ENCODE measurements around the gene OMP. TPM values are rescaled to one million over a fixed set of nuclear protein-coding genes. Genes with fewer than 3 reads are reported as not detected.

Gene OMP
- total RNA-seq, 4 donors from 2014 or later = 1.1 TPM; not detected in 3

- no peaks in the 10 kb centered on the region for H3K27me3 ChIP-seq
- no peak for TF ChIP-seq POLR2A (IDR thresholded peaks at IDR 0.05)
- no peak for TF ChIP-seq CTCF (IDR thresholded peaks at IDR 0.05)
- intact Hi-C loops (cut with DNase I) = no loop called here
- no peaks in the 10 kb centered on the region for H3K36me3 ChIP-seq
- 67 to 80% methylated on average over 1 to 3 of the region's 8 CpGs for WGBS, 2 donors
- H3K4me1 ChIP-seq = peaks cover 36 to 73% (median 43%) of the 10 kb centered on the region in 3 donors
- H3K27ac ChIP-seq = peak overlapping the region; percentile 65 to 93 (median 82)
- no peaks in the 10 kb centered on the region for H3K9me3 ChIP-seq
- no peak overlapping the region for H3K4me3 ChIP-seq
- no peak for DNase-seq
Observed at GRCh38 chr11:77072851-77073327, 29.8 kb upstream of the OMP start.

GRCh38 chr11:77073328-77074001 lies 29.2 kb upstream of the OMP start:
- Histone ChIP-seq H3K4me1 (peaks cover 36 to 68% (median 37%) of the 10 kb centered on the region in 3 donors), H3K4me3 (no peak overlapping the region), H3K9me3 (no peaks in the 10 kb centered on the region), H3K36me3 (no peaks in the 10 kb centered on the region), H3K27ac (peak overlapping the region; percentile 65 to 93 (median 82)), H3K27me3 (no peaks in the 10 kb centered on the region)
- TF ChIP-seq POLR2A (IDR thresholded peaks at IDR 0.05) (peak in 1 of 4 donors; percentile 19), CTCF (IDR thresholded peaks at IDR 0.05) (peak in 5 of 6 experiments; percentile 15 to 49 (median 36))
- intact Hi-C loops (cut with DNase I) = no loop called here
- WGBS, 2 donors = 33 to 49% methylated on average over 4 to 6 of the region's 11 CpGs
- DNase-seq = no peak

GRCh38 chr11:77074205-77074604 lies 28.4 kb upstream of the OMP start:
- WGBS, 2 donors = 60 to 65% methylated on average over 3 to 4 of the region's 5 CpGs
- Histone ChIP-seq H3K27me3 (no peaks in the 10 kb centered on the region), H3K27ac (peak overlapping the region; percentile 65 to 93 (median 82)), H3K4me3 (no peak overlapping the region), H3K36me3 (no peaks in the 10 kb centered on the region), H3K9me3 (no peaks in the 10 kb centered on the region), H3K4me1 (peaks cover 35 to 61% (median 36%) of the 10 kb centered on the region in 3 donors)
- TF ChIP-seq CTCF (IDR thresholded peaks at IDR 0.05) (no peak), POLR2A (IDR thresholded peaks at IDR 0.05) (no peak)
- intact Hi-C loops (cut with DNase I) = no loop called here
- DNase-seq = no peak

GRCh38 chr11:77074626-77075221 lies 27.9 kb upstream of the OMP start:
- Histone ChIP-seq H3K4me1 (peaks cover 35 to 57% (median 36%) of the 10 kb centered on the region in 3 donors), H3K9me3 (no peaks in the 10 kb centered on the region), H3K27ac (peak overlapping the region; percentile 65 to 93 (median 82)), H3K27me3 (no peaks in the 10 kb centered on the region), H3K36me3 (no peaks in the 10 kb centered on the region), H3K4me3 (no peak overlapping the region)
- WGBS, 2 donors = 71 to 82% methylated on average over 13 of the region's 15 CpGs
- no peak for TF ChIP-seq CTCF (IDR thresholded peaks at IDR 0.05)
- no peak for TF ChIP-seq POLR2A (IDR thresholded peaks at IDR 0.05)
- DNase-seq = no peak
- intact Hi-C loops (cut with DNase I) = no loop called here

- H3K36me3 ChIP-seq = no peaks in the 10 kb centered on the region
- no peak for DNase-seq
- no peaks in the 10 kb centered on the region for H3K9me3 ChIP-seq
- no peak overlapping the region for H3K4me3 ChIP-seq
- WGBS, 2 donors = 78 to 92% methylated on average over 5 of the region's 5 CpGs
- peaks cover 35 to 57% (median 36%) of the 10 kb centered on the region in 3 donors for H3K4me1 ChIP-seq
- H3K27ac ChIP-seq = peak overlapping the region; percentile 41 to 93 (median 82)
- TF ChIP-seq POLR2A (IDR thresholded peaks at IDR 0.05) (no peak), CTCF (IDR thresholded peaks at IDR 0.05) (no peak)
- intact Hi-C loops (cut with DNase I) = no loop called here
- no peaks in the 10 kb centered on the region for H3K27me3 ChIP-seq
Observed at GRCh38 chr11:77075425-77075905, 27.2 kb upstream of the OMP start.

All from esophagus squamous epithelium (tissue), 5 donors.